Measurements from ENCODE around the gene TAC4. TPM values are rescaled to one million over a fixed set of nuclear protein-coding genes. Genes with fewer than 3 reads are reported as not detected.

The TAC4 gene
- total and polyA plus RNA-seq, 2 of the 13 experiments (the other 11 are each of a cell fraction or from before 2014, with no cell fraction given): not detected

DNA sequence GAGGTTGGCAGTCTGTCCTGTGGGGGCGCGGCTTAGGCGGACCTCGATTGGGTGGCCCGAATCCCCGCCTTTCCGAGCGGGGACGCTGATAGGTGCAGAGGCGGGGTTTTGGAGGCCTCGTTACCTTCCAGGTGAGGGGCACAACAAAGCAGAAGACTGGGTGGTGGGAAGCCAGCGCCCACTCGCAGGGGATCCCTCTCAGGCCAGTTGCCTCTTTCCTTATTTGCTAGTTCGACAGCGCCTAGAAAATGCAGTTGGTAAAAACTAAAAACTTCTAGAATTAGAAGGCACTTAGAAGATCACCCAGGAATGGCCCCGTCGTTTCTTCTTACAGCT is 58.7 kb downstream of the TAC4 start (continued):
- TF ChIP-seq, protein P1, sequence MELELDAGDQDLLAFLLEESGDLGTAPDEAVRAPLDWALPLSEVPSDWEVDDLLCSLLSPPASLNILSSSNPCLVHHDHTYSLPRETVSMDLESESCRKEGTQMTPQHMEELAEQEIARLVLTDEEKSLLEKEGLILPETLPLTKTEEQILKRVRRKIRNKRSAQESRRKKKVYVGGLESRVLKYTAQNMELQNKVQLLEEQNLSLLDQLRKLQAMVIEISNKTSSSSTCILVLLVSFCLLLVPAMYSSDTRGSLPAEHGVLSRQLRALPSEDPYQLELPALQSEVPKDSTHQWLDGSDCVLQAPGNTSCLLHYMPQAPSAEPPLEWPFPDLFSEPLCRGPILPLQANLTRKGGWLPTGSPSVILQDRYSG (CRISPR knock-in tag; IDR thresholded peaks at IDR 0.05): 0 out of 2 replicates have a peak, but pooled peaks have one; percentile 9
- TF ChIP-seq NAIF1 (CRISPR knock-in tag; IDR thresholded peaks at IDR 0.05; ENCODE audit: borderline replicate concordance) (no peak), MYC (CRISPR knock-in tag; IDR thresholded peaks at IDR 0.05; ENCODE audit: borderline replicate concordance) (no peak), RARG (CRISPR knock-in tag; IDR thresholded peaks at IDR 0.05; ENCODE audit: low read depth) (no peak), KDM1A (CRISPR knock-in tag; IDR thresholded peaks at IDR 0.05) (no peak), CHD2 (IDR thresholded peaks at IDR 0.05; ENCODE audit: low read depth, low read length) (no peak), SIN3A (IDR thresholded peaks at IDR 0.05; ENCODE audit: borderline replicate concordance, low read depth, low read length) (peak; percentile 69), ZMAT3 (CRISPR knock-in tag; conservative IDR thresholded peaks at IDR 0.05) (0 out of 2 replicates have a peak, but pooled peaks have one; percentile 5), RXRA (CRISPR knock-in tag; IDR thresholded peaks at IDR 0.05) (no peak), ARNTL (CRISPR knock-in tag; IDR thresholded peaks at IDR 0.05) (peak; percentile 65; the same call in 1 of the 2 replicates), ZMYM2 (CRISPR knock-in tag; IDR thresholded peaks at IDR 0.05) (no peak), POLR2AphosphoS5 (IDR thresholded peaks at IDR 0.05; ENCODE audit: low read depth, low read length) (no peak), CBX2 (IDR thresholded peaks at IDR 0.05; ENCODE audit: low read depth, low read length) (no peak), CBX2 (CRISPR knock-in tag; IDR thresholded peaks at IDR 0.05; ENCODE audit: low read depth) (no peak)
- TF ChIP-seq, protein P2, sequence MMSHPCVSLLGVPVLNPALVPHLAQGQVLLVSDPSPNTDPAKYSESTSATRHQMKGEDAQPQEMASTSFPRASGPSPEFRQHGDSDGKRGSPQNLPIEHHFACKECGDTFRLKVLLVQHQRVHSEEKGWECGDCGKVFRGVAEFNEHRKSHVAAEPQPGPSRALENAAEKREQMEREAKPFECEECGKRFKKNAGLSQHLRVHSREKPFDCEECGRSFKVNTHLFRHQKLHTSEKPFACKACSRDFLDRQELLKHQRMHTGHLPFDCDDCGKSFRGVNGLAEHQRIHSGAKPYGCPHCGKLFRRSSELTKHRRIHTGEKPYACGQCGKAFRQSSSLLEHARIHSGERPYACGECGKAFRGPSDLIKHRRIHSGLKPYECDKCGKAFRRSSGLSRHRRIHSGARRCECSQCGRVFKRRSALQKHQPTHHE (CRISPR knock-in tag; IDR thresholded peaks at IDR 0.05; ENCODE audit: borderline replicate concordance): no peak
- TF ChIP-seq, protein P3, sequence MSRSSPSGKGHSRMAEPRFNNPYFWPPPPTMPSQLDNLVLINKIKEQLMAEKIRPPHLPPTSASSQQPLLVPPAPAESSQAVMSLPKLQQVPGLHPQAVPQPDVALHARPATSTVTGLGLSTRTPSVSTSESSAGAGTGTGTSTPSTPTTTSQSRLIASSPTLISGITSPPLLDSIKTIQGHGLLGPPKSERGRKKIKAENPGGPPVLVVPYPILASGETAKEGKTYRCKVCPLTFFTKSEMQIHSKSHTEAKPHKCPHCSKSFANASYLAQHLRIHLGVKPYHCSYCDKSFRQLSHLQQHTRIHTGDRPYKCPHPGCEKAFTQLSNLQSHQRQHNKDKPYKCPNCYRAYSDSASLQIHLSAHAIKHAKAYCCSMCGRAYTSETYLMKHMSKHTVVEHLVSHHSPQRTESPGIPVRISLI (CRISPR knock-in tag; IDR thresholded peaks at IDR 0.05; ENCODE audit: borderline replicate concordance): no peak
- TF ChIP-seq, protein P4, sequence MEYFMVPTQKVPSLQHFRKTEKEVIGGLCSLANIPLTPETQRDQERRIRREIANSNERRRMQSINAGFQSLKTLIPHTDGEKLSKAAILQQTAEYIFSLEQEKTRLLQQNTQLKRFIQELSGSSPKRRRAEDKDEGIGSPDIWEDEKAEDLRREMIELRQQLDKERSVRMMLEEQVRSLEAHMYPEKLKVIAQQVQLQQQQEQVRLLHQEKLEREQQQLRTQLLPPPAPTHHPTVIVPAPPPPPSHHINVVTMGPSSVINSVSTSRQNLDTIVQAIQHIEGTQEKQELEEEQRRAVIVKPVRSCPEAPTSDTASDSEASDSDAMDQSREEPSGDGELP (IDR thresholded peaks at IDR 0.05; ENCODE audit: borderline replicate concordance, low read depth): peak; percentile 85
- TF ChIP-seq, protein P5, sequence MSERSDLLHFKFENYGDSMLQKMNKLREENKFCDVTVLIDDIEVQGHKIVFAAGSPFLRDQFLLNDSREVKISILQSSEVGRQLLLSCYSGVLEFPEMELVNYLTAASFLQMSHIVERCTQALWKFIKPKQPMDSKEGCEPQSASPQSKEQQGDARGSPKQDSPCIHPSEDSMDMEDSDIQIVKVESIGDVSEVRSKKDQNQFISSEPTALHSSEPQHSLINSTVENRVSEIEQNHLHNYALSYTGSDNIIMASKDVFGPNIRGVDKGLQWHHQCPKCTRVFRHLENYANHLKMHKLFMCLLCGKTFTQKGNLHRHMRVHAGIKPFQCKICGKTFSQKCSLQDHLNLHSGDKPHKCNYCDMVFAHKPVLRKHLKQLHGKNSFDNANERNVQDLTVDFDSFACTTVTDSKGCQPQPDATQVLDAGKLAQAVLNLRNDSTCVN (CRISPR knock-in tag; IDR thresholded peaks at IDR 0.05; ENCODE audit: borderline replicate concordance): no peak
- TF ChIP-seq, protein P6, sequence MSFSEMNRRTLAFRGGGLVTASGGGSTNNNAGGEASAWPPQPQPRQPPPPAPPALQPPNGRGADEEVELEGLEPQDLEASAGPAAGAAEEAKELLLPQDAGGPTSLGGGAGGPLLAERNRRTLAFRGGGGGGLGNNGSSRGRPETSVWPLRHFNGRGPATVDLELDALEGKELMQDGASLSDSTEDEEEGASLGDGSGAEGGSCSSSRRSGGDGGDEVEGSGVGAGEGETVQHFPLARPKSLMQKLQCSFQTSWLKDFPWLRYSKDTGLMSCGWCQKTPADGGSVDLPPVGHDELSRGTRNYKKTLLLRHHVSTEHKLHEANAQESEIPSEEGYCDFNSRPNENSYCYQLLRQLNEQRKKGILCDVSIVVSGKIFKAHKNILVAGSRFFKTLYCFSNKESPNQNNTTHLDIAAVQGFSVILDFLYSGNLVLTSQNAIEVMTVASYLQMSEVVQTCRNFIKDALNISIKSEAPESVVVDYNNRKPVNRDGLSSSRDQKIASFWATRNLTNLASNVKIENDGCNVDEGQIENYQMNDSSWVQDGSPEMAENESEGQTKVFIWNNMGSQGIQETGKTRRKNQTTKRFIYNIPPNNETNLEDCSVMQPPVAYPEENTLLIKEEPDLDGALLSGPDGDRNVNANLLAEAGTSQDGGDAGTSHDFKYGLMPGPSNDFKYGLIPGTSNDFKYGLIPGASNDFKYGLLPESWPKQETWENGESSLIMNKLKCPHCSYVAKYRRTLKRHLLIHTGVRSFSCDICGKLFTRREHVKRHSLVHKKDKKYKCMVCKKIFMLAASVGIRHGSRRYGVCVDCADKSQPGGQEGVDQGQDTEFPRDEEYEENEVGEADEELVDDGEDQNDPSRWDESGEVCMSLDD (CRISPR knock-in tag; IDR thresholded peaks at IDR 0.05; ENCODE audit: borderline replicate concordance): no peak
- TF ChIP-seq, protein P7, sequence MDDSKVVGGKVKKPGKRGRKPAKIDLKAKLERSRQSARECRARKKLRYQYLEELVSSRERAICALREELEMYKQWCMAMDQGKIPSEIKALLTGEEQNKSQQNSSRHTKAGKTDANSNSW (CRISPR knock-in tag; IDR thresholded peaks at IDR 0.05; ENCODE audit: borderline replicate concordance): no peak
- TF ChIP-seq, protein P8, sequence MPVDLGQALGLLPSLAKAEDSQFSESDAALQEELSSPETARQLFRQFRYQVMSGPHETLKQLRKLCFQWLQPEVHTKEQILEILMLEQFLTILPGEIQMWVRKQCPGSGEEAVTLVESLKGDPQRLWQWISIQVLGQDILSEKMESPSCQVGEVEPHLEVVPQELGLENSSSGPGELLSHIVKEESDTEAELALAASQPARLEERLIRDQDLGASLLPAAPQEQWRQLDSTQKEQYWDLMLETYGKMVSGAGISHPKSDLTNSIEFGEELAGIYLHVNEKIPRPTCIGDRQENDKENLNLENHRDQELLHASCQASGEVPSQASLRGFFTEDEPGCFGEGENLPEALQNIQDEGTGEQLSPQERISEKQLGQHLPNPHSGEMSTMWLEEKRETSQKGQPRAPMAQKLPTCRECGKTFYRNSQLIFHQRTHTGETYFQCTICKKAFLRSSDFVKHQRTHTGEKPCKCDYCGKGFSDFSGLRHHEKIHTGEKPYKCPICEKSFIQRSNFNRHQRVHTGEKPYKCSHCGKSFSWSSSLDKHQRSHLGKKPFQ (CRISPR knock-in tag; IDR thresholded peaks at IDR 0.05; ENCODE audit: insufficient replicate concordance): no peak

All from HepG2 (cell line).